Duodenal mucosa (tissue), 2 donors: Measurements from ENCODE around the gene PRLH.

Source experiments
- H3K27ac ChIP-seq: one replicate; pipeline ENCODE4 v1.7.0; 2013; ENCODE audit warnings: low read depth, low read length
- H3K27me3 ChIP-seq, 2 donors: one replicate each; pipeline ENCODE4 v1.7.0; 2013; ENCODE audit warnings: low read length in 2 of 2, control low read depth in 1 of 2; ENCODE audit not compliant: insufficient read depth in 2 of 2, control insufficient read depth in 1 of 2
- H3K36me3 ChIP-seq, 2 donors: one replicate each; pipeline ENCODE4 v1.7.0; 2013; ENCODE audit warnings: low read length in 2 of 2, control low read depth in 1 of 2; ENCODE audit not compliant: insufficient read depth in 2 of 2, control insufficient read depth in 1 of 2
- H3K4me1 ChIP-seq, 2 donors: one replicate each; pipeline ENCODE4 v1.7.0; 2013; ENCODE audit warnings: low read length in 2 of 2, control low read depth in 1 of 2; ENCODE audit not compliant: insufficient read depth in 2 of 2, control insufficient read depth in 1 of 2
- H3K4me3 ChIP-seq, 2 donors: one replicate each; pipeline ENCODE4 v1.7.0; 2013; ENCODE audit warnings: low read length in 2 of 2, low read depth in 1 of 2
- H3K9ac ChIP-seq, 2 donors: one replicate each; pipeline ENCODE4 v1.7.0; 2013; ENCODE audit warnings: low read length in 2 of 2, low read depth in 1 of 2
- H3K9me3 ChIP-seq, 2 donors: one replicate each; pipeline ENCODE4 v1.7.0; 2013; ENCODE audit warnings: low read length in 2 of 2, control low read depth in 1 of 2; ENCODE audit not compliant: control insufficient read depth in 1 of 2

Gene PRLH

GRCh38 chr2:237613679-237614078 lies 47.3 kb downstream of the PRLH start:
- H3K9ac ChIP-seq: no peak overlapping the region
- peaks cover 7 to 10% of the 10 kb centered on the region in 2 donors for H3K4me1 ChIP-seq
- no peak overlapping the region for H3K27ac ChIP-seq
- no peaks in the 10 kb centered on the region for H3K27me3 ChIP-seq
- H3K36me3 ChIP-seq: no peaks in the 10 kb centered on the region
- no peak overlapping the region for H3K4me3 ChIP-seq
- H3K9me3 ChIP-seq: no peaks in the 10 kb centered on the region

GRCh38 chr2:237614151-237614720 lies 47.9 kb downstream of the PRLH start:
- Histone ChIP-seq H3K9ac (no peak overlapping the region), H3K4me3 (no peak overlapping the region), H3K36me3 (no peaks in the 10 kb centered on the region), H3K9me3 (no peaks in the 10 kb centered on the region), H3K27me3 (no peaks in the 10 kb centered on the region), H3K27ac (no peak overlapping the region), H3K4me1 (peaks cover 7 to 10% of the 10 kb centered on the region in 2 donors)

DNA sequence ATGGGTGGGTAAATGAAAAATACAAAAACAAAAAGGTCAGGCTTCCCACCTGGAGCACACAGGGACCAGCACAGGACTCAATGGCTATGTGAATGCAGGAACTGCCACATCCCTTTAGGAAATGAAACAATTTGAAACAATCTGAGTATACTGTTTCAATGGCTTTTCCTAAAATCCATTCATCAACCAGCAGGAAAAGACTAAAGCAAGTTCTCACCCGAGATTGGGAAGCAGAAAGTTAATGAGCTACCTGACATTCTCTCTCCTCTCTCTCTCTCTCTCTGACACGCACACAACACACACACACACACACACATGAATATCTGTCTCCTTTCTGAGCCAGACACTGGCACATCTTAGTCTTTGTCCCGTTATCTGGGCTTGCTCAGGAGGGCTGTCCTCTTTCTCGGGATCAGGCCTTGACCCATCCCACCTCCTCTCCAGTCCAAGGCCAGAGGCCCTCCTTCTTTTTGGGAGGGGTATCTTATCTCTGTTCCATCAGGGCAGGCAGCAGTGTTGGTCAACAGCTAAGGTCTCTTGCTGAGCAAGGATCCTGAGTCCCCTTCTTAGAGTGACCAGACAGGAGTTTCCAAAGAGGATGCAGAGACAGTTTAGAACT lies 49.4 kb downstream of the PRLH start:
- H3K4me3 ChIP-seq: no peak overlapping the region

GRCh38 chr2:237616373-237616733 lies 50.0 kb downstream of the PRLH start:
- peaks cover 7 to 10% of the 10 kb centered on the region in 2 donors for H3K4me1 ChIP-seq

More for the DNA sequence above, 49.4 kb downstream of the PRLH start:
- Histone ChIP-seq H3K9ac (no peak overlapping the region), H3K4me1 (peaks cover 7 to 10% of the 10 kb centered on the region in 2 donors), H3K27ac (no peak overlapping the region), H3K27me3 (no peaks in the 10 kb centered on the region), H3K36me3 (no peaks in the 10 kb centered on the region), H3K9me3 (no peaks in the 10 kb centered on the region)

More at GRCh38 chr2:237616373-237616733, 50.0 kb downstream of the PRLH start:
- Histone ChIP-seq H3K27me3 (no peaks in the 10 kb centered on the region), H3K27ac (no peak overlapping the region), H3K9ac (no peak overlapping the region), H3K36me3 (no peaks in the 10 kb centered on the region), H3K9me3 (no peaks in the 10 kb centered on the region), H3K4me3 (no peak overlapping the region)
